Right lobe of liver (tissue), 6 donors: ENCODE measurements around the gene ZDHHC7. TPM values are rescaled to one million over a fixed set of nuclear protein-coding genes. Genes with fewer than 3 reads are reported as not detected.

ENCODE experiments used
- ATAC-seq, 4 donors: fragments of 200-7000 bp; cut with Tn5 transposase; one replicate each; pipeline ENCODE4 v1.9.1; 2020; ENCODE audit warnings: mild to moderate bottlenecking in 4 of 4, moderate library complexity in 4 of 4
- DNase-seq, 3 donors: peaks; one replicate each; pipeline ENCODE4 v3.0.0-alpha.2; 2020
- H3K27ac ChIP-seq, 3 donors: fragments of 200-600 bp; one replicate each; pipeline ENCODE4 v1.8.0; 2022
- H3K27me3 ChIP-seq, 2 donors: fragments of 200-600 bp; one replicate each; pipeline ENCODE4 v1.8.0; 2022
- H3K36me3 ChIP-seq, 4 donors: fragments of 200-600 bp; sonication (generic) in 1 of 4; one replicate each; pipeline versions ENCODE4 v1.5.1 to v1.8.0; 2017 to 2022; ENCODE audit warnings: control low read depth in 1 of 4
- H3K4me1 ChIP-seq, 4 donors: fragments of 200-600 bp; sonication (generic) in 1 of 4; one replicate each; pipeline versions ENCODE4 v1.5.1 to v1.8.0; 2017 to 2022; ENCODE audit warnings: control low read depth in 1 of 4
- H3K4me3 ChIP-seq, 3 donors: fragments of 200-600 bp; one replicate each; pipeline ENCODE4 v1.8.0; 2022
- H3K9me3 ChIP-seq, 4 donors: fragments of 200-600 bp; sonication (generic) in 1 of 4; one replicate each; pipeline versions ENCODE4 v1.5.1 to v1.8.0; 2017 to 2022; ENCODE audit warnings: control low read depth in 1 of 4
- CTCF ChIP-seq, 4 donors: fragments of 200-600 bp in 3 of 4; fragments of 450-650 bp in 1 of 4; IDR thresholded peaks; one replicate each; pipeline versions ENCODE4 v1.5.1 to v1.8.0; 2016 to 2022; ENCODE audit warnings: antibody characterized with exemption in 4 of 4, mild to moderate bottlenecking in 2 of 4
- POLR2A ChIP-seq: fragments of 450-650 bp; IDR thresholded peaks from one replicate; pipeline ENCODE4 v1.6.1; 2017; ENCODE audit warnings: antibody characterized with exemption, mild to moderate bottlenecking
- WGBS: methylation state at CpG from one replicate; pipeline ENCODE4 v1.1.6; 2018; ENCODE audit warnings: low coverage, low lambda C conversion rate; ENCODE audit not compliant: insufficient coverage; ENCODE audit errors: missing lambda C conversion rate; 5-methylcytosine and 5-hydroxymethylcytosine counted together
- intact Hi-C, 2 donors: fragments of 100-400 bp; cut with DNase I; formaldehyde crosslinking; loops; one replicate each; pipeline versions ENCODE4 v1.11.2 to v1.14.1; 2022
- total RNA-seq, 6 experiments: library from RNA; depleted of rRNA in 2 of 6; stranded (reverse); fragments of >200 nt in 2 of 6; fragmentation: NEBNext Ultra II Directional in 3 of 6; extraction: Animal tissue kit (Norgen Biotek cat#: 25700) in 3 of 6; gene quantifications; one replicate each; pipeline versions ENCODE4 v1.1.0 to v1.2.4, GENCODE V29; 2016 to 2023
- donor health status: DM: no; HTN: yes; CAD: no.
- donor health status: DM: no; HTN: no; CAD: no.
- donor health status: DM: no; HTN: no; CAD: no.
- donor health status: DM: no; HTN: yes; CAD: no.
- donor health status: DM: no; HTN: yes; CAD: no.

Gene ZDHHC7
- total RNA-seq, 6 experiments from 2014 or later = 10.7 to 27.5 (median 19.0) TPM

- 75% methylated on average over 5 of the region's 5 CpGs for WGBS
- no peak overlapping the region for H3K4me3 ChIP-seq
- intact Hi-C loops = no loop called here
Observed at GRCh38 chr16:84957192-84957591, 54.1 kb downstream of the ZDHHC7 start.

GRCh38 chr16:84955427-84955826 lies 55.9 kb downstream of the ZDHHC7 start:
- Histone ChIP-seq H3K4me1 (peaks cover 0 to 18% (median 3%) of the 10 kb centered on the region in 4 donors), H3K4me3 (no peak overlapping the region), H3K27ac (peak overlapping the region in 1 of 3 donors; percentile 20), H3K9me3 (no peaks in the 10 kb centered on the region), H3K27me3 (no peaks in the 10 kb centered on the region), H3K36me3 (no peaks in the 10 kb centered on the region)
- intact Hi-C loops = no loop called here
- WGBS = 60% methylated on average over 2 of the region's 6 CpGs
- DNase-seq = peak; percentile 51 to 95 (median 93)
- no peak for TF ChIP-seq CTCF (IDR thresholded peaks at IDR 0.05)
- TF ChIP-seq POLR2A = no peak
- ATAC-seq = peak; percentile 48 to 80 (median 76)

More at GRCh38 chr16:84957192-84957591, 54.1 kb downstream of the ZDHHC7 start:
- Histone ChIP-seq H3K36me3 (no peaks in the 10 kb centered on the region), H3K9me3 (no peaks in the 10 kb centered on the region), H3K4me1 (peaks cover 0 to 18% (median 3%) of the 10 kb centered on the region in 4 donors), H3K27me3 (no peaks in the 10 kb centered on the region), H3K27ac (no peak overlapping the region)
- ATAC-seq = no peak
- TF ChIP-seq CTCF (IDR thresholded peaks at IDR 0.05) (no peak), POLR2A (no peak)
- no peak for DNase-seq

DNA sequence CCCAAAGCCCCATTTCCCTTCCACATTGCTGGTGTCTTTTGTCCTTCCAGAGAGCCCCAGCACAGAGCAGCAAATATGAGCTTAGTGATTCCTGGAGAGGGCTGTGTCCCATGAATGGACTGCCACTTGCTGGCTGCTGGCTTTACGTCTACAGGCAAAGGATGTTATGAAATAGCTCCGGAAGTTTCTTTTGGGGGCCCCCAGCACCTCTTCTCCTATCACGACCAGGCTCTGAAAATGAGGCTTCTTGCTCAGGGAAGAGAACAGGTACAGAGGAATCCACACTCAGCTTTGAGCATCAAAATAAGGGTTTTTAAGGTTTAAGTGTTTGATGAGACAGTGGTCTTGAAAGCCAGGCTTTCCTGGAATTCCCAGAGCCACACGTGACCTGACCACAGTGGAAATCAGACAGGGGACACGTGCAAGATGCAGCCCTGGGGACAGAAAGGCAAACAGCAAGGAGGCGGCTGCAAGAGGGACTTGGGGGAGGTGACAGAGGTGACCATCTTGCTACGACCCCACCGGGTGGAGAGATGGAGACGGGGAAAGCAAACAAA lies 58.1 kb downstream of the ZDHHC7 start:
- H3K27me3 ChIP-seq = no peaks in the 10 kb centered on the region
- H3K27ac ChIP-seq = peak overlapping the region in 1 of 3 donors; percentile 8
- H3K4me1 ChIP-seq = peaks cover 0 to 18% (median 3%) of the 10 kb centered on the region in 4 donors
- intact Hi-C loops = no loop called here
- no peaks in the 10 kb centered on the region for H3K36me3 ChIP-seq
- no peak overlapping the region for H3K4me3 ChIP-seq
- H3K9me3 ChIP-seq = no peaks in the 10 kb centered on the region
- DNase-seq (no peak), ATAC-seq (peak in 1 of 4 donors; percentile 13)
- TF ChIP-seq CTCF (IDR thresholded peaks at IDR 0.05) = no peak
- TF ChIP-seq POLR2A = no peak
- 32% methylated on average over 7 of the region's 9 CpGs for WGBS

DNA sequence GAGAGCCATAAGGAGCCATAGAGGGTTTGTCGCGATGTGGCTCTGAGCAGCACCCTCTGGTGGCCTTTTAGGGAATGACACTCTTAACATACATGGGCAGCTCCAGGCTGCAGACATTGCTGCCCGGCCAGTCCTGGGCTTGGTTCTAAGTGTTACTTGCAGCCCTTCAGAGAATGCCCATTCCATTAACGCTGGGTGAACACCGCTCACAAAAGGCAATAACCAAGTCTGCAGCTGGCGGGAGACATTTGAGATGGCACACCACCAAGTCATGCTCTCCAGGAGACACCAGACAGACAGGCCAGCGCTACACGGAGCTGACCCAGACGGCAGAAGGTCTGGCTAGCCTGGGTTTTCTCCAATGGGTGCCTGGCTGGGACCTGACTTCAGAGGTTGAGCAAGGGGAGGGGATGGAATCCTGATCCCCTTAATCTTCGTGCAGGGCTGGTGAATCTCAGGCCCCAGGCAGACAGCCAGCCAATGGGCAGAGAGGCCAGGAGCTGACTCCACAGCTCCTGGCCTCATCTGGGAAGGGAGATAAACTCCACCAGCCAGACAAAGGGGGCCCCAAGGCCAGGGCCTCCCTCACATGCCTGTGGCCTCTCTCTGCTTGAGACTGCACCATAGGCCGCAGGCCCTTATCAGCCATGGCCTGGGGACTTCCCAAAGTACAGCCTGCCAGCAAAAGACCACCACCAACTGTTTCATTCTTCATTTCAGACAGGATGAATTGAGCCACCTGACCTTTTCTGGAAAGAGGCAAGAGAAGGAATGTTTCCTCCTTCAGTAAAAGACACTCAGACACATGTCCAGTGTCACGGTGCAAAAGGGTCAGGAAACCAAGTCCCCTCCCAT lies 58.8 kb downstream of the ZDHHC7 start:
- DNase-seq (peak; percentile 51 to 80 (median 69)), ATAC-seq (peak; percentile 79 to 85 (median 83))
- Histone ChIP-seq H3K27ac (no peak overlapping the region), H3K27me3 (no peaks in the 10 kb centered on the region), H3K36me3 (no peaks in the 10 kb centered on the region), H3K4me3 (no peak overlapping the region), H3K9me3 (no peaks in the 10 kb centered on the region), H3K4me1 (peaks cover 0 to 18% (median 3%) of the 10 kb centered on the region in 4 donors)
- intact Hi-C loops = no loop called here
- peak; percentile 92 to 94 (median 94) for TF ChIP-seq CTCF (IDR thresholded peaks at IDR 0.05)
- no peak for TF ChIP-seq POLR2A
- 31% methylated on average over 4 of the region's 12 CpGs for WGBS
